Activated T-helper 1 cell treated with Interleukin-2 at 50 U/mL for 16 hours (primary cell): Measurements from ENCODE around the gene SPEF2.

Experiments
- DNase-seq: peaks from one replicate; pipeline ENCODE4 v3.0.0-alpha.2; 2020; ENCODE audit warnings: low read depth

SPEF2 gene

DNA sequence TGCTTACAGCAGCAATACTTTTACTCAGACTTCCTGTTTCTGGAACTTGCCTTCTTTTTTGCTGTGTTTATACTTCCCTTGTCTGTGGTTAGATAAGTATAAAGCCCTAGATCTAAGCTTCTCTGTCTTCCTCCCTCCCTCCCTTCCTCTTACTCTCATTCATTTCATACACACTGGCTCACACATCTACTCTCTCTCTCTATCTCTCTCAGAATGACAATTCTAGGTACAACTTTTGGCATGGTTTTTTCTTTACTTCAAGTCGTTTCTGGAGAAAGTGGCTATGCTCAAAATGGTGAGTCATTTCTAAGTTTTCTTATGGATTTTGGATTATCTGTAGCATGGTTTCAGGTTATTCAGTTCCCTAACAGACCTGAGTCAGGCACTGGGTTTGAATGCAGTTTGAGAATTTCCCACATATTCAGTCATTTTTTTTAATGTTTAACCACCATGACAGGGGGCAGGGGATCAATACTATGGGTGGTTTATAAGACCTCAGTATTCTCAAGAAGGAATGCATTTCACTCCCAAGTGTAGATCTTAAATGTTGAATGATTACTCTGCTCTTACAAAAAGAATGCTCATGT, 239.2 kb downstream of the SPEF2 start, which contains the start of gene IL7R:
IL7R (plus strand) TSS at position 127 of the 587 bp plus-strand sequence; CDS start at position 214, 87 bp downstream.
- no peak for DNase-seq

DNA sequence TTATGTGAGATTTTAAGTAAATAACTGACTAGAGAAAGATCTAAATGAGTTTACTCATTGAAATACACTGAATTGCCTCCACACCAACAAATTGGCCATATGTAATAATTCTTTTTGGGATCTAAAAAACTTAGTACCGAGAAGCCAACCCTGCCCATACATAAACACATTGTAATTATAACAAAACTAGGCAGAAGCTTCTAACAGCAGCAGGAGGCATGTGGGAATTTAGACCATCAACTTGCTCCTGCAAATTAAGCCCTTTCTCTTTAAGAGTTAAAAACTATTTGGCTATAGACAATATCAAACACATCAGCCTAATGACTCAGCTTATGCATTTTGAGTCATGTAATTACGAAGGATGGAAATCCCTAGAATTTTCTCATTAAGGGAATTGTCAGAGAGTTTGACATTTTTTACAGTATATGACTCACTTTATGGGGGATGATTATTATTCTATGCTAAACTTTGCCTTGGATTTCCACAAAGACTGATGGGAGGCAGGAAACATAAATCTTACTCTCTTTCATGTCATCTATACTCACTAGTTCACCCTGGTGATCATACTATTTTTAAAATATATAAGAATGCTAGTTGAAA, 240.0 kb downstream of the SPEF2 start:
- DNase-seq, result no peak

DNA sequence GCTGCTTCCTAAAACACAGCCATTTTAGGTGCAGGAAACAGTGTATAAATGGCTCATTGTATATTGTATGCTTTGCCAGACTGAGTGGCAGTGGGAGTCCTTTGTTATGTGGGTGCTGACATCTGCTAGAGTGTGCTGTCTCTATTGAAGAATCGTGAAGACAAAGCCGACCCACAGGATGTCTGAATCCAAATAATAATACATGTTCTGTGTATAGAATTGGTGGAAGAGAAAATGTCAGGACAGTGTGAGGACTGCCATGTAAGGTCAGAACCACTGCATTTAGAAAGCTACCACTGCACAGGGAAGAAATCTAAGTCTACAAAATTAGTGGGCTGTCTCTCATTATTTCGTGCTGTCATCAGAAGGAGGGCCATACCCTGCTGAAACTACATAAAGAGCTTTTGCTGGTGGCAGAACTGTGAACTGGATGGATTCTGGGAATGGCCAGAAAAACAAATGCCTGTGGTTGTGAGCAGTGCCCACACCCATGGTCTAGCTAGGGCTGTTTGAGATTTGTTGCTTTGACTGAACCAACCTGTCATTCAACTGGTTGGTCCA, 241.5 kb downstream of the SPEF2 start:
- no peak for DNase-seq

DNA sequence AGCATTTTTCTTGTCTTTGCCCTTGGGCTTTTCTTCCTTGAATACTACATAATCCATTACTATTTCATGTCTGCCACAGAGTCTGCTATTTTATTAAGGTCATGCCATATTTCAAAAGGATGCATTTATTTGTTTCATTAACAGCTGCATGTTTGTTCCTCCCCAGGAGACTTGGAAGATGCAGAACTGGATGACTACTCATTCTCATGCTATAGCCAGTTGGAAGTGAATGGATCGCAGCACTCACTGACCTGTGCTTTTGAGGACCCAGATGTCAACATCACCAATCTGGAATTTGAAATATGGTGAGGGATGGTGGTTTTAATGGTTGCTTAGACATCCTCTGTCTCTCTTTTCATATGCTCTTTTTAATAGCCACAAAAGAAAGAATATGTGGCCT, 243.0 kb downstream of the SPEF2 start:
- no peak for DNase-seq

DNA sequence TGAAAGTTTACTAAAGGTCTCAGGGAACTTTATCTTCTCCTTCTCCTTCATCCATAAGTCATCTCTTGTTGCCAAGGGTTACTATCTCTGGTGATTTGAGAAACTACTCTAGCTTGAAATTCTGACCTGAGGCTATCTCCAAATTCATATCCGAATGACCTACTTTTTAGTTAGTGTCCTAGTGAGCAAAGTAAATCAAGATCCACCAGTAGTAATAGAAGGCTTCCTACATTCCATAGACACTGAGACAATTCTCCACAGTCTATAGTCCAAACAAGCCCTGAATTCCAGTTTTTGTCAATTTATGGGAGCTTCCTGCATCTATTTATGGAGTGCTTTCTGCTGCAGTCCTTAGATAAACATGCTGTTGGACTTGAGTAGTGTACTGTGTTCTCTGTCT, 244.1 kb downstream of the SPEF2 start:
- DNase-seq, result no peak

DNA sequence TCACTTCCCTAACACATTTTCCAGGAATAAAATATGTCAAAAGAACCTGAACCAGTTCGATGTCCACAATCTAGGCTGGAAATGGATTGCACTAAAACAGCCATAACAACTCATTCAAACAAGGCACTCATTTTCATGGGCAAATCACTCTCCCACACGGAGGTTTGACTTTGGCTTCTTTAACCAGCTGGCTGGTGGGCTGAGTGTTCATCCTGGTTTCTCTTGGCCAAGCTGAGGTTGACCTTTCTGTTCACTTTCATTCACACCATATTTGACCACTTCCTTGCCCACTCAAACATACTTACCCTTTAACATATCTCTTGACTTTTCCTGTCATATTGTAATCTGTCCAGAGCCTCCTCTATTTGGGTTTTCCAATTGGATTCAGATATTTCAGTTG, 244.5 kb downstream of the SPEF2 start:
- DNase-seq, result no peak

DNA sequence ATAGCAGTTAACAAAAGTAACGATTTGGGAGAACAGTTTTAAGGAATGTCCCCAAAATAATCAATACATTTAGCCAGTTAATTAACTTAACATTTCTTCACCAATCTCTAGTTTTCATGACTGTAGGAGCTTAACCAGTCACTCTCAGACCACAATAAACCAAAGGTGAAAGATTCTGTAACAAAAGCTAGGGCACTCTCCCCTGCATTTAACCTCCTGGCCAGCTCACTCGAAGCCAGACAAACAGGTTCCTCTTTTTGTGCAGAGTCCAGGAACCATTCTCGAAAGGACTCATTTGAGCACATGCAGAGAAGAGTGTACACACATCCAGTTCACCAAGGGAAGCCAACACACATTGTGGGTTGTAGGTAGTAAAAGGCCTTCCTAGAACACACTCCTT, 245.5 kb downstream of the SPEF2 start:
- DNase-seq, result no peak
